HCT116 (cell line): ENCODE data around the gene AMZ1. TPM values are rescaled to one million over a fixed set of nuclear protein-coding genes. Genes with fewer than 3 reads are reported as not detected.
A peak's percentile ranks its signal among the peaks of the same experiment; 100 is the strongest.

Source experiments
- ATAC-seq: fragments of 200-7000 bp; cut with Tn5 transposase; 2 replicates; pipeline ENCODE4 v1.9.1; 2020; ENCODE audit warnings: mild to moderate bottlenecking, moderate library complexity
- BruUV-seq: library from RNA; stranded (reverse); fragments of 400-500 nt; replicated peaks from 2 replicates; lab custom pipeline; 2021; lab: Mats Ljungman, UMichigan
- CTCF ChIA-PET: fragments of 300-600 bp; sonication (Branson Sonifier 250); formaldehyde crosslinking; loops from one replicate; lab custom pipeline; 2021; ENCODE audit warnings: antibody characterized with exemption; lab: Charles Lee
- POLR2A ChIA-PET: fragments of 300-600, 350-600 bp; sonication (Branson Sonifier 250); formaldehyde crosslinking; loops from one replicate; lab custom pipeline; 2021; ENCODE audit warnings: antibody characterized with exemption; lab: Charles Lee
- RAD21 ChIA-PET, 2 experiments: fragments of 300-600 bp; sonication (Branson Sonifier 250); formaldehyde crosslinking; loops; one replicate each; lab custom pipeline; 2023; ENCODE audit warnings: low total read pairs in 2 of 2; ENCODE audit not compliant: uncharacterized antibody in 2 of 2, unreplicated experiment in 2 of 2, low non-redundant PET in 1 of 2; lab: Charles Lee
- DNase-seq: peaks from one replicate; pipeline ENCODE4 v3.0.0-alpha.2; 2010; ENCODE audit warnings: low read depth, low spot score
- H2AFZ ChIP-seq: fragments of 200-600 bp; shearing (Covaris generic), sonication (generic); 2 replicates; pipeline ENCODE4 v1.6.1; 2017; ENCODE audit warnings: low read depth, mixed run types, mixed read lengths, antibody characterized with exemption, low read length; ENCODE audit not compliant: poor library complexity, severe bottlenecking
- H3K27ac ChIP-seq: 2 replicates; pipeline ENCODE4 v1.5.1; 2012; ENCODE audit warnings: low read depth, low read length
- H3K27me3 ChIP-seq: fragments of 200-600 bp; sonication (generic); 2 replicates; pipeline ENCODE4 v1.6.1; 2016; ENCODE audit warnings: mixed run types, low read length, mixed read lengths; ENCODE audit not compliant: insufficient read depth
- H3K36me3 ChIP-seq, 2 experiments: fragments of 200-500 bp in 1 of 2; fragments of 200-600 bp in 1 of 2; sonication (Bioruptor generic) in 1 of 2; sonication (generic) in 1 of 2; 2 replicates each; pipeline versions ENCODE4 v1.5.1 to v1.6.1; 2014 to 2016; ENCODE audit warnings: low read length in 2 of 2, inconsistent platforms in 1 of 2, mixed read lengths in 1 of 2, mixed run types in 1 of 2; ENCODE audit not compliant: insufficient read depth in 2 of 2, control insufficient read depth in 1 of 2
- H3K4me1 ChIP-seq, 2 experiments: fragments of 200-600 bp in 1 of 2; sonication (generic) in 1 of 2; 2 replicates each; pipeline versions ENCODE4 v1.5.1 to v1.6.1; 2012 to 2017; ENCODE audit warnings: low read length in 2 of 2, inconsistent platforms in 1 of 2, mild to moderate bottlenecking in 1 of 2, mixed read lengths in 1 of 2, mixed run types in 1 of 2, moderate library complexity in 1 of 2; ENCODE audit not compliant: insufficient read depth in 2 of 2, control insufficient read depth in 1 of 2
- H3K4me2 ChIP-seq: fragments of 200-600 bp; sonication (generic); 2 replicates; pipeline ENCODE4 v1.6.1; 2017; ENCODE audit warnings: mixed run types, low read length, mixed read lengths
- H3K4me3 ChIP-seq, 2 experiments: fragments of 200-600 bp in 1 of 2; sonication (generic) in 1 of 2; replicated peaks in 1 of 2; 2 replicates each; pipeline ENCODE4 v1.5.1; 2011 to 2016; ENCODE audit warnings: low read length in 2 of 2, control low read depth in 1 of 2, low read depth in 1 of 2, mild to moderate bottlenecking in 1 of 2, mixed read lengths in 1 of 2, mixed run types in 1 of 2
- H3K79me2 ChIP-seq: fragments of 200-600 bp; sonication (generic); 2 replicates; pipeline ENCODE4 v1.6.1; 2017; ENCODE audit warnings: mild to moderate bottlenecking, mixed run types, low read length, moderate library complexity, mixed read lengths; ENCODE audit not compliant: insufficient read depth
- H3K9ac ChIP-seq: fragments of 200-600 bp; sonication (generic); 2 replicates; pipeline ENCODE4 v1.6.1; 2016; ENCODE audit warnings: low read length, mixed read lengths
- H3K9me2 ChIP-seq: fragments of 200-600 bp; sonication (generic), shearing (Covaris generic); 2 replicates; pipeline ENCODE4 v1.6.1; 2017; ENCODE audit warnings: mixed run types, mild to moderate bottlenecking, moderate library complexity; ENCODE audit not compliant: insufficient read depth
- H3K9me3 ChIP-seq, 2 experiments: fragments of 200-500 bp in 1 of 2; fragments of 200-600 bp in 1 of 2; sonication (Bioruptor generic) in 1 of 2; sonication (generic) in 1 of 2; 2 replicates each; pipeline ENCODE4 v1.6.1; 2014 to 2017; ENCODE audit warnings: low read length in 2 of 2, mixed read lengths in 2 of 2, inconsistent platforms in 1 of 2, low read depth in 1 of 2, mild to moderate bottlenecking in 1 of 2, mixed run types in 1 of 2, moderate library complexity in 1 of 2; ENCODE audit not compliant: control insufficient read depth in 1 of 2, insufficient read depth in 1 of 2
- H4K20me1 ChIP-seq: fragments of 200-600 bp; sonication (generic), shearing (Covaris generic); 2 replicates; pipeline ENCODE4 v1.6.1; 2017; ENCODE audit warnings: mixed run types, mild to moderate bottlenecking, moderate library complexity; ENCODE audit not compliant: insufficient read depth
- ELF1 ChIP-seq: IDR thresholded peaks from 2 replicates; pipeline ENCODE4 v1.6.1; 2012; ENCODE audit warnings: low read depth, borderline replicate concordance
- JUND ChIP-seq: IDR thresholded peaks from 2 replicates; pipeline ENCODE4 v1.6.1; 2012
- RAD21 ChIP-seq: IDR thresholded peaks from 2 replicates; pipeline ENCODE4 v1.6.1; 2012; ENCODE audit warnings: low read depth, mild to moderate bottlenecking
- SIN3A ChIP-seq: IDR thresholded peaks from 2 replicates; pipeline ENCODE4 v1.6.1; 2012; ENCODE audit warnings: low read depth
- YY1 ChIP-seq: IDR thresholded peaks from 2 replicates; pipeline ENCODE4 v1.6.1; 2011; ENCODE audit warnings: low read length, low read depth, moderate library complexity, mild to moderate bottlenecking; ENCODE audit not compliant: insufficient replicate concordance; ENCODE audit errors: extremely low read depth
- intact Hi-C: fragments of 100-400 bp; cut with micrococcal nuclease; formaldehyde crosslinking; loops from 2 replicates; pipeline ENCODE4 v1.10.0; 2022
- total RNA-seq: library from RNA; stranded (reverse); gene quantifications from one replicate; pipeline ENCODE4 v1.2.1, GENCODE V29; 2021; ENCODE audit not compliant: unreplicated experiment
- TF ChIP-seq, protein P1 (sequence below), 3 experiments: fragments of 200-600 bp in 1 of 3; sonication (generic) in 1 of 3; IDR thresholded peaks in 2 of 3; conservative IDR thresholded peaks in 1 of 3; 2 replicates each; pipeline ENCODE4 v1.5.1; 2012 to 2017; ENCODE audit warnings: low read depth in 2 of 3, low read length in 2 of 3, antibody characterized with exemption in 1 of 3, borderline replicate concordance in 1 of 3, control low read depth in 1 of 3, mild to moderate bottlenecking in 1 of 3, mixed read lengths in 1 of 3, mixed run types in 1 of 3, moderate library complexity in 1 of 3; ENCODE audit not compliant: insufficient read depth in 1 of 3

AMZ1 gene
- total RNA-seq, 1 experiment from 2014 or later: not detected

DNA sequence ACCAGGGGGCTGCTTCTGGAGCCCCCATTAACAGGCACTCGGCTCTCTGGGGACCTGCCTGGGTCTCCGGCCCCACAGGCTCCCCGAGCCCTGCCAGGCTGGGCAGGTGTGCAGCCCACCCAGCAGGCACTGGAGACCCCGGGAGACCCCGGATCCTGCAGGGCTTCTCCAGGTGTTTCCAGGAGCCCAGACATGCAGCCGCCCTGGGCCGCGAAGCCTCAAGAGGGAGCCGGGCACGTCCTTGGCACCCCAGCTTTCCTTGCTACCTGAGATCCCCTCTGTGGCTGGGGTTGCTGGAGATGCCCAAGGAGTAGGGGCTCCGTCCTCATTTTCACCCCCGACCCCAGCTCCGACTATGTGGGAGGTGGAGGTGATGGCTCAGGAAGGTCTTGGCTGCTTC lies 7.7 kb upstream of the AMZ1 start:
- no TSS peak for BruUV-seq
- H3K9me3 ChIP-seq: no peaks in the 10 kb centered on the region
- intact Hi-C loops: loop anchor here (10.0 kb wide), 1 partner anchor 115 kb away; no protein-coding TSS in a partner anchor
- DNase-seq (no peak), ATAC-seq (peak; percentile 16)
- no peaks in the 10 kb centered on the region for H3K9me2 ChIP-seq
- POLR2A ChIA-PET: no interaction called here
- CTCF ChIA-PET: interaction anchor here (1.5 to 2.9 kb wide), 4 partner anchors 9 to 229 kb away, joined by 3 to 19 read pairs (median 10); no protein-coding TSS in a partner anchor
- no peak overlapping the region for H3K9ac ChIP-seq
- no peak overlapping the region; the same call in 1 of the 2 replicates for H3K27ac ChIP-seq
- no peaks in the 10 kb centered on the region for H3K27me3 ChIP-seq
- peaks cover 0 to 4% of the 10 kb centered on the region in 2 experiments; a peak in 1 of 4 replicates for H3K4me1 ChIP-seq
- TF ChIP-seq YY1 (no peak), ELF1 (no peak)
- TF ChIP-seq, protein P1, sequence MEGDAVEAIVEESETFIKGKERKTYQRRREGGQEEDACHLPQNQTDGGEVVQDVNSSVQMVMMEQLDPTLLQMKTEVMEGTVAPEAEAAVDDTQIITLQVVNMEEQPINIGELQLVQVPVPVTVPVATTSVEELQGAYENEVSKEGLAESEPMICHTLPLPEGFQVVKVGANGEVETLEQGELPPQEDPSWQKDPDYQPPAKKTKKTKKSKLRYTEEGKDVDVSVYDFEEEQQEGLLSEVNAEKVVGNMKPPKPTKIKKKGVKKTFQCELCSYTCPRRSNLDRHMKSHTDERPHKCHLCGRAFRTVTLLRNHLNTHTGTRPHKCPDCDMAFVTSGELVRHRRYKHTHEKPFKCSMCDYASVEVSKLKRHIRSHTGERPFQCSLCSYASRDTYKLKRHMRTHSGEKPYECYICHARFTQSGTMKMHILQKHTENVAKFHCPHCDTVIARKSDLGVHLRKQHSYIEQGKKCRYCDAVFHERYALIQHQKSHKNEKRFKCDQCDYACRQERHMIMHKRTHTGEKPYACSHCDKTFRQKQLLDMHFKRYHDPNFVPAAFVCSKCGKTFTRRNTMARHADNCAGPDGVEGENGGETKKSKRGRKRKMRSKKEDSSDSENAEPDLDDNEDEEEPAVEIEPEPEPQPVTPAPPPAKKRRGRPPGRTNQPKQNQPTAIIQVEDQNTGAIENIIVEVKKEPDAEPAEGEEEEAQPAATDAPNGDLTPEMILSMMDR (IDR thresholded peaks at IDR 0.05 in 2 of 3, conservative IDR thresholded peaks at IDR 0.05 in 1 of 3; ENCODE audit: borderline replicate concordance in 1 of 3, insufficient read depth in 1 of 3, low read depth in 2 of 3, low read length in 2 of 3): no peak
- no peaks in the 10 kb centered on the region for H3K36me3 ChIP-seq
- H3K79me2 ChIP-seq: no peaks in the 10 kb centered on the region
- RAD21 ChIA-PET: interaction anchor here in 1 of 2 experiments (0.9 to 1.5 kb wide), 2 partner anchors 10 to 108 kb away, joined by 3 to 4 read pairs; no protein-coding TSS in a partner anchor
- H3K4me3 ChIP-seq: no peak overlapping the region
- H2AFZ ChIP-seq: no peak overlapping the region
- H3K4me2 ChIP-seq: no peak overlapping the region
- no peaks in the 10 kb centered on the region for H4K20me1 ChIP-seq

DNA sequence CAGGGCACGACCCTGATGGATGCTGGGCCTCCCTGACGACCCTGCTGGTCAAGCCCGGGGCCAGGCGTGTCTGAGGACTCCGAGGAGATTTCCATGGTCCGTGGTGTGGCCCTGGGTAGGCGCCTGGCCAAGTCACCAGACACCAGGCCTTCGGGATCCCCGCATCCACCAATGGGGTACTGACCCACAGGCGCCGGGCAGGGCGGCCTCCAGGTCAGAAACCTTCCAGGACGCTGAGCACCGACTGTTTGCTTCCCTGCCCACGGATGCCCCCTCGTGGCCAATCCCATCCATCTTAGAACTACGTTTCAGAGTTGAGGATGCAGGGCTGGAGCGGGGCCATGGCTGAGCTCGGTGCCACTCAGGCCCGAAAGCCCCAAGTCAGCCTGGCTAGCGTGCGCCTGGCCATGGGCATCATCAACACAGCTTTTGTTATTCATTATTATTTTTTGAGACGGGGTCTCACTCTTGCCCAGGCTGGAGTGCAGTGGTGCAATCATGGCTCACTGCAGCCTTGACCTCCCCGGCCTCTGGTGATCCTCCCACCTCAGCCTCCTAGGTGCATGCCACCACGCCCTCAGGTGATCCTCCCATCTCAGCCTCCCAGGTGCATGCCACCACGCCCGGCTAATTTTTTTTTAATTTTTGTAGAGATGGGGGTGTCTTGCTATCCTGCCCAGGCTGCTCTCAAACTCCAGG lies 7.1 kb upstream of the AMZ1 start:
- Histone ChIP-seq H3K27ac (no peak overlapping the region; the same call in 1 of the 2 replicates), H3K36me3 (no peaks in the 10 kb centered on the region), H3K4me1 (peaks cover 0 to 4% of the 10 kb centered on the region in 2 experiments; a peak in 1 of 4 replicates), H2AFZ (no peak overlapping the region), H3K4me3 (no peak overlapping the region), H4K20me1 (no peaks in the 10 kb centered on the region), H3K9me2 (no peaks in the 10 kb centered on the region), H3K4me2 (peak overlapping the region; percentile 19; the same call in 1 of the 2 replicates), H3K9me3 (no peaks in the 10 kb centered on the region), H3K79me2 (no peaks in the 10 kb centered on the region), H3K9ac (no peak overlapping the region), H3K27me3 (no peaks in the 10 kb centered on the region)
- POLR2A ChIA-PET: no interaction called here
- CTCF ChIA-PET: interaction anchor here (0.6 to 2.9 kb wide), 10 partner anchors 10 to 1102 kb away, joined by 3 to 19 read pairs (median 3); no protein-coding TSS in a partner anchor
- TF ChIP-seq JUND (no peak), RAD21 (peak; percentile 87), SIN3A (no peak)
- TF ChIP-seq, protein P1 (IDR thresholded peaks at IDR 0.05 in 2 of 3, conservative IDR thresholded peaks at IDR 0.05 in 1 of 3; ENCODE audit: borderline replicate concordance in 1 of 3, insufficient read depth in 1 of 3, low read depth in 2 of 3, low read length in 2 of 3): peak; percentile 73 to 87 (median 81)
- BruUV-seq: no TSS peak
- DNase-seq (peak; percentile 56), ATAC-seq (peak; percentile 96)
- RAD21 ChIA-PET: interaction anchor here (0.9 to 1.5 kb wide), 3 partner anchors 10 to 212 kb away, joined by 3 to 4 read pairs (median 4); no protein-coding TSS in a partner anchor
- intact Hi-C loops: loop anchor here (1.0 to 10.0 kb wide), 2 partner anchors 116 to 230 kb away; no protein-coding TSS in a partner anchor
